K562 (cell line): ENCODE data around the gene CSNK1A1L. TPM values are rescaled to one million over a fixed set of nuclear protein-coding genes. Genes with fewer than 3 reads are reported as not detected.

ENCODE experiments used
- ATAC-seq: fragments of 200-7000 bp; cut with Tn5 transposase; 3 replicates; pipeline ENCODE4 v1.9.1; 2020; ENCODE audit warnings: moderate library complexity
- BruUV-seq: library from RNA; stranded (reverse); fragments of 400-500 nt; replicated peaks from 2 replicates; lab custom pipeline; 2021; lab: Mats Ljungman, UMichigan
- CTCF ChIA-PET: fragments of 300-600 bp; formaldehyde crosslinking; extraction: SDS; loops from one replicate; lab custom pipeline; 2021; ENCODE audit warnings: low intra/inter-chr PET ratio; lab: Yijun Ruan, JAX
- POLR2A ChIA-PET: fragments of 300-600, 350-650 bp; sonication (Branson Sonifier 250); formaldehyde crosslinking; extraction: SDS; loops from one replicate; lab custom pipeline; 2021; ENCODE audit warnings: antibody characterized with exemption, inconsistent platforms; lab: Yijun Ruan, JAX
- DNase-seq, 4 experiments: peaks; one replicate each; pipeline versions ENCODE4 v3.0.0 to v3.0.0-alpha.2; 2011 to 2018; ENCODE audit warnings: low spot score in 3 of 4, mixed read lengths in 3 of 4; ENCODE audit errors: extremely low read depth in 1 of 4
- FAIRE-seq: peaks from 2 replicates; lab custom pipeline; 2011; peaks lifted over from hg19 to GRCh38; lab: Jason Lieb, UNC
- H2AFZ ChIP-seq: 2 replicates; pipeline ENCODE4 v1.6.0; 2011; ENCODE audit warnings: low read depth, low read length, control low read depth, inconsistent platforms
- H3K27ac ChIP-seq: fragments of 200-600 bp; 3 replicates; pipeline ENCODE4 v1.8.0; 2011; ENCODE audit warnings: low read depth, mild to moderate bottlenecking, control low read depth, inconsistent platforms, low read length, moderate library complexity, mixed read lengths; ENCODE audit errors: extremely low read depth
- H3K27me3 ChIP-seq, 2 experiments: fragments of 300-600 bp in 1 of 2; 2 replicates in 1 of 2; 3 replicates in 1 of 2; pipeline versions ENCODE4 v1.6.0 to v1.8.0; 2011; ENCODE audit warnings: inconsistent platforms in 2 of 2, low read length in 2 of 2, mild to moderate bottlenecking in 1 of 2, mixed read lengths in 1 of 2, moderate library complexity in 1 of 2; ENCODE audit not compliant: control insufficient read depth in 2 of 2, insufficient read depth in 2 of 2
- H3K36me3 ChIP-seq: fragments of 300-600 bp; 3 replicates; pipeline ENCODE4 v1.8.0; 2011; ENCODE audit warnings: mild to moderate bottlenecking, low read length, inconsistent platforms; ENCODE audit not compliant: control insufficient read depth, insufficient read depth
- H3K4me1 ChIP-seq, 2 experiments: fragments of 200-600 bp in 1 of 2; replicated peaks in 1 of 2; 2 replicates in 1 of 2; 3 replicates in 1 of 2; pipeline versions ENCODE4 v1.5.1 to v1.8.0; 2011; ENCODE audit warnings: inconsistent platforms in 2 of 2, low read length in 2 of 2, mild to moderate bottlenecking in 1 of 2, mixed read lengths in 1 of 2, moderate library complexity in 1 of 2; ENCODE audit not compliant: control insufficient read depth in 2 of 2, insufficient read depth in 2 of 2
- H3K4me2 ChIP-seq: 2 replicates; pipeline ENCODE4 v1.6.1; 2011; ENCODE audit warnings: low read length, control low read depth, inconsistent platforms, mixed read lengths; ENCODE audit not compliant: insufficient read depth
- H3K4me3 ChIP-seq: fragments of 200-600 bp; sonication (generic), shearing (Covaris generic); 2 replicates; pipeline ENCODE4 v1.5.1; 2016; ENCODE audit warnings: control low read depth, inconsistent platforms
- H3K79me2 ChIP-seq: fragments of 200-600 bp; 3 replicates; pipeline ENCODE4 v1.8.0; 2011; ENCODE audit warnings: low read length, inconsistent platforms; ENCODE audit not compliant: control insufficient read depth, insufficient read depth
- H3K9ac ChIP-seq, 2 experiments: 2 replicates each; pipeline versions ENCODE4 v1.6.0 to v1.6.1; 2011; ENCODE audit warnings: low read depth in 2 of 2, low read length in 2 of 2, control low read depth in 1 of 2, inconsistent platforms in 1 of 2, mild to moderate bottlenecking in 1 of 2, mixed read lengths in 1 of 2; ENCODE audit not compliant: insufficient read depth in 1 of 2
- H3K9me1 ChIP-seq: one replicate; pipeline ENCODE4 v1.6.0; 2011; ENCODE audit warnings: inconsistent platforms, mild to moderate bottlenecking, low read length, moderate library complexity; ENCODE audit not compliant: control insufficient read depth, insufficient read depth
- H3K9me3 ChIP-seq: replicated peaks from 2 replicates; pipeline ENCODE4 v1.5.1; 2011; ENCODE audit warnings: low read depth, low read length, inconsistent platforms; ENCODE audit not compliant: control insufficient read depth, insufficient read depth
- H4K20me1 ChIP-seq: replicated peaks from 2 replicates; pipeline ENCODE4 v1.6.1; 2011; ENCODE audit warnings: low read length, inconsistent platforms, mixed read lengths; ENCODE audit not compliant: control insufficient read depth, insufficient read depth
- ARID3B ChIP-seq: fragments of 250-450 bp; sonication (Bioruptor Pico); IDR thresholded peaks from 2 replicates; pipeline ENCODE4 v1.4.0; 2020; ENCODE audit warnings: borderline replicate concordance
- ATF1 ChIP-seq, 2 experiments: fragments of 450-650 bp in 1 of 2; IDR thresholded peaks; 2 replicates each; pipeline ENCODE4 v1.6.1; 2016; ENCODE audit warnings: missing compliant biosample characterization in 1 of 2, missing genetic modification characterization in 1 of 2
- BMI1 ChIP-seq: fragments of 150-350 bp; IDR thresholded peaks from 2 replicates; pipeline ENCODE4 v1.6.1; 2014; ENCODE audit warnings: low read length
- CC2D1A ChIP-seq: fragments of 450-650 bp; IDR thresholded peaks from 2 replicates; pipeline ENCODE4 v1.6.1; 2017; ENCODE audit warnings: mild to moderate bottlenecking
- CEBPB ChIP-seq: fragments of 450-650 bp; IDR thresholded peaks from 2 replicates; pipeline ENCODE4 v1.6.1; 2016; ENCODE audit warnings: missing genetic modification characterization, missing compliant biosample characterization
- FOXM1 ChIP-seq, 2 experiments: fragments of 450-650 bp in 1 of 2; sonication (generic) in 1 of 2; formaldehyde crosslinking in 1 of 2; IDR thresholded peaks; 2 replicates each; pipeline versions ENCODE4 v1.6.1 to v1.9.0; 2017 to 2022; ENCODE audit warnings: low read depth in 2 of 2, mild to moderate bottlenecking in 2 of 2, missing genetic modification reagents in 1 of 2, moderate library complexity in 1 of 2
- HDAC8 ChIP-seq: fragments of 450-650 bp; IDR thresholded peaks from 2 replicates; pipeline ENCODE4 v1.6.1; 2016; ENCODE audit warnings: mild to moderate bottlenecking, missing genetic modification characterization, moderate library complexity, missing compliant biosample characterization
- LARP7 ChIP-seq: fragments of 450-650 bp; IDR thresholded peaks from 2 replicates; pipeline ENCODE4 v1.6.1; 2016
- RFX1 ChIP-seq: fragments of 450-650 bp; IDR thresholded peaks from 2 replicates; pipeline ENCODE4 v1.6.1; 2016; ENCODE audit warnings: mild to moderate bottlenecking, moderate library complexity
- TBP ChIP-seq: optimal IDR thresholded peaks from 2 replicates; pipeline ENCODE3; 2011; ENCODE audit warnings: low read depth, low read length, improper control_type of control experiment
- ZNF134 ChIP-seq: fragments of 250-450 bp; sonication (Bioruptor Pico); conservative IDR thresholded peaks from 2 replicates; pipeline ENCODE4 v1.4.0; 2020
- ZNF184 ChIP-seq: sonication (generic); formaldehyde crosslinking; IDR thresholded peaks from 2 replicates; pipeline ENCODE4 v1.5.0; 2020; ENCODE audit warnings: missing genetic modification reagents
- ZNF316 ChIP-seq: fragments of 450-650 bp; IDR thresholded peaks from 2 replicates; pipeline ENCODE4 v1.6.1; 2016
- ZNF740 ChIP-seq, 3 experiments: fragments of 200-800 bp in 1 of 3; sonication (Bioruptor generic) in 1 of 3; sonication (generic) in 1 of 3; formaldehyde crosslinking in 1 of 3; IDR thresholded peaks; 2 replicates each; pipeline versions ENCODE4 v1.6.1 to v1.8.0; 2016 to 2022; ENCODE audit warnings: mild to moderate bottlenecking in 2 of 3, missing compliant biosample characterization in 2 of 3, missing genetic modification characterization in 2 of 3, missing genetic modification reagents in 1 of 3
- ZNF79 ChIP-seq: fragments of 250-450 bp; sonication (Bioruptor Pico); IDR thresholded peaks from 2 replicates; pipeline ENCODE4 v1.4.0; 2020; ENCODE audit warnings: low read depth, mild to moderate bottlenecking, moderate library complexity
- WGBS: fragments of 100-300 bp; shearing (Covaris generic); methylation state at CpG from one replicate; pipeline ENCODE4 v1.1.6; 2016; ENCODE audit warnings: low coverage, mixed read lengths; ENCODE audit not compliant: insufficient coverage; ENCODE audit errors: missing lambda C conversion rate; 5-methylcytosine and 5-hydroxymethylcytosine counted together
- in situ Hi-C: fragments of 300-500 bp; cut with MboI; formaldehyde crosslinking; loops from 4 replicates; pipeline ENCODE4 v1.15.0; 2018; ENCODE audit warnings: inconsistent platforms, mixed read lengths
- intact Hi-C: fragments of 100-400 bp; cut with micrococcal nuclease; formaldehyde crosslinking; loops from 2 replicates; pipeline ENCODE4 v1.14.2; 2022
- polyA plus RNA-seq, 8 experiments: library from polyadenylated mRNA; depleted of rRNA in 4 of 8; stranded (reverse) in 5 of 8; unstranded in 3 of 8; fragments of >200 nt; fragmentation: Nextera tagmentation in 2 of 8; fragmentation: Illumina TruSeq in 1 of 8; extraction: Ambion mirVana in 2 of 8; extraction: Trizol in 1 of 8; gene quantifications; 2 replicates each; pipeline versions ENCODE4 v1.2.1 to v1.2.3, GENCODE V29; 2011 to 2014; ENCODE audit warnings: inconsistent platforms in 1 of 8, missing spikeins in 1 of 8
- total RNA-seq, 7 experiments: library from RNA; depleted of rRNA in 6 of 7; stranded (reverse); fragments of >200 nt in 6 of 7; fragmentation: Illumina TruSeq in 2 of 7; extraction: Trizol in 2 of 7; gene quantifications; 2 replicates each; pipeline versions ENCODE4 v1.2.1 to v1.2.3, GENCODE V29; 2011 to 2021; ENCODE audit warnings: low replicate concordance in 1 of 7

Gene CSNK1A1L
- total and polyA plus RNA-seq, 9 of the 15 experiments (the other 6 are each of a cell fraction or from before 2014, with no cell fraction given), result not detected

GRCh38 chr13:37101201-37101600 is 4.3 kb downstream of the CSNK1A1L start:
- in situ Hi-C loops, result loop anchor here (25.0 kb wide), 2 partner anchors 511 to 1486 kb away; no protein-coding TSS in a partner anchor
- H3K36me3 ChIP-seq, result no peaks in the 10 kb centered on the region
- no peak overlapping the region for H3K4me2 ChIP-seq
- H3K9ac ChIP-seq, result no peak overlapping the region
- intact Hi-C loops, result loop anchor here (10.0 kb wide), 1 partner anchor 1664 kb away; no protein-coding TSS in a partner anchor
- ATAC-seq (no peak), FAIRE-seq (no peak), DNase-seq (no peak)
- no peaks in the 10 kb centered on the region for H3K9me1 ChIP-seq
- H3K27me3 ChIP-seq, result peaks cover 0 to 7% of the 10 kb centered on the region in 2 experiments; a peak in 2 of 5 replicates
- peaks cover 0 to 5% of the 10 kb centered on the region in 2 experiments; a peak in 1 of 5 replicates for H3K4me1 ChIP-seq
- no peaks in the 10 kb centered on the region for H4K20me1 ChIP-seq
- CTCF ChIA-PET, result no interaction called here
- H2AFZ ChIP-seq, result no peak overlapping the region
- H3K79me2 ChIP-seq, result no peaks in the 10 kb centered on the region
- no peak overlapping the region for H3K27ac ChIP-seq
- 0% methylated on average over 1 of the region's 1 CpG for WGBS
- POLR2A ChIA-PET, result no interaction called here
- TF ChIP-seq CEBPB (tag) (peak; percentile 18; the same call in 1 of the 2 replicates), ZNF316 (no peak)
- BruUV-seq, result no TSS peak
- H3K9me3 ChIP-seq, result no peaks in the 10 kb centered on the region
- no peak overlapping the region for H3K4me3 ChIP-seq

DNA sequence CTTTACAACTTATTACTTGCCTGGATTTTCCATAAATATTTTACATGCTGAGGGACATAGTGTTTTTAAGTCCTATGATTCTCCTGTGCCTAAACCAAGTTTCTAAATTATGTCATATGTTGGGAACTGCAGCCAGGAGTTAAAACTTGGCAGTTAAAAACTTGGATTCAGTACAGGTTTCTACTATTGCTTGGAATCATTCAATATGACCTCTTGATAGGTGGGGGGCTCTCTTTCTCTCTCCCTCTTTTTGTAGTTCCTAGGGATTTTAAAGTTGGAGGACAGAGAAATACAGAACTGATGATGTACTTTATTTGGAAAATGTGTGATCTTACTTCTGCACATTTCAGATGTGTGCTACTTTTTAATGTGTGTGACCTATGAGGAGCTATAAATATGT is 4.7 kb downstream of the CSNK1A1L start:
- Histone ChIP-seq H3K9me1 (no peaks in the 10 kb centered on the region), H3K4me1 (peaks cover 0 to 5% of the 10 kb centered on the region in 2 experiments; a peak in 1 of 5 replicates), H3K9ac (no peak overlapping the region), H3K79me2 (no peaks in the 10 kb centered on the region), H3K9me3 (no peaks in the 10 kb centered on the region), H3K4me3 (no peak overlapping the region), H4K20me1 (no peaks in the 10 kb centered on the region), H3K27ac (no peak overlapping the region), H3K4me2 (no peak overlapping the region), H2AFZ (no peak overlapping the region), H3K36me3 (no peaks in the 10 kb centered on the region), H3K27me3 (peaks cover 0 to 7% of the 10 kb centered on the region in 2 experiments; a peak in 2 of 5 replicates)
- no TSS peak for BruUV-seq
- CTCF ChIA-PET, result no interaction called here
- TF ChIP-seq CC2D1A (no peak), LARP7 (no peak), ARID3B (CRISPR knock-in tag) (no peak), ZNF316 (no peak), FOXM1 (IDR thresholded peaks at IDR 0.05; ENCODE audit: low read depth) (no peak), FOXM1 (CRISPR knock-in tag; IDR thresholded peaks at IDR 0.05; ENCODE audit: low read depth) (no peak), RFX1 (no peak), BMI1 (no peak), ZNF740 (CRISPR knock-in tag; IDR thresholded peaks at IDR 0.05) (no peak), ZNF740 (tag; IDR thresholded peaks at IDR 0.05) (no peak), ATF1 (CRISPR knock-in tag; IDR thresholded peaks at IDR 0.05) (no peak), ATF1 (tag; IDR thresholded peaks at IDR 0.05) (no peak), TBP (no peak), ZNF184 (CRISPR knock-in tag) (no peak), ZNF134 (CRISPR knock-in tag) (no peak), HDAC8 (no peak), ZNF79 (no peak)
- POLR2A ChIA-PET, result no interaction called here
- in situ Hi-C loops (loop anchor here (25.0 kb wide), 2 partner anchors 512 to 1487 kb away; no protein-coding TSS in a partner anchor), intact Hi-C loops (loop anchor here (10.0 kb wide), 1 partner anchor 1664 kb away; no protein-coding TSS in a partner anchor)
- no peak for ATAC-seq
- no peak for DNase-seq
- no peak for FAIRE-seq
